Activated CD4-positive, alpha-beta T cell treated with anti-CD3 and anti-CD28 coated beads, Interleukin-2, amount 10 ng/mL, durations not matched to agents 24 days and 14 days (primary cell): ENCODE data around the gene CORIN. TPM values are rescaled to one million over a fixed set of nuclear protein-coding genes. Genes with fewer than 3 reads are reported as not detected.

ENCODE experiments used
- DNase-seq: peaks from one replicate; pipeline ENCODE4 v3.0.0; 2022
- H3K27ac Mint-ChIP-seq: one replicate; pipeline ENCODE4 v1.8.0; 2022; ENCODE audit warnings: mild to moderate bottlenecking, mixed read lengths
- H3K27me3 Mint-ChIP-seq: one replicate; pipeline ENCODE4 v1.8.0; 2022; ENCODE audit warnings: mixed read lengths
- H3K36me3 Mint-ChIP-seq: one replicate; pipeline ENCODE4 v1.8.0; 2022; ENCODE audit warnings: low read depth, mild to moderate bottlenecking, mixed read lengths
- H3K4me1 Mint-ChIP-seq: one replicate; pipeline ENCODE4 v1.8.0; 2021; ENCODE audit warnings: mixed read lengths
- H3K4me3 Mint-ChIP-seq: one replicate; pipeline ENCODE4 v1.8.0; 2022; ENCODE audit warnings: mild to moderate bottlenecking, moderate library complexity, mixed read lengths
- H3K9me3 Mint-ChIP-seq: one replicate; pipeline ENCODE4 v1.8.0; 2021; ENCODE audit warnings: mixed read lengths
- intact Hi-C: fragments of 100-400 bp; cut with micrococcal nuclease; formaldehyde crosslinking; loops from one replicate; pipeline ENCODE4 v1.15.1; 2023
- total RNA-seq: library from RNA; stranded (reverse); gene quantifications from 2 replicates; pipeline ENCODE4 v1.2.3, GENCODE V29; 2022

CORIN gene
- total RNA-seq, 1 donor from 2014 or later: 0.51 TPM

DNA sequence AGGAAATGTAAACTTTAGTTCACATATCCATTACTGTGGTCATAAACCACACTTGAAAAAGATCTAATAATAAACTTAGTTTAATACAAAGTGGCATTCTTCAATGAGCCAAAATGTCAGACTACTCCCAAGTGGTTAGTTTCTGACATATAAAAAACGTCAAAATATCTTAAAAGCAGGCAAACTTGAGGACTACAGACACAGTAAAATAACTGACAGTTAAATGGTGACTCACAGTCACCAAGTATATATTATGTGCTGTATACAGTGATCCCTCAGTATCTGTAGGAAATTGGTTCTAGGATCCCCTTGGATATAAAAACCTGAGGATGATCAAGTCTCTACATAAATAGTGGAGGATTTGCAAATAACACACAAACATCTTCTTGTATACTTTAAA is 11.6 kb upstream of the CORIN start:
- H3K27me3 Mint-ChIP-seq: no peaks in the 10 kb centered on the region
- H3K36me3 Mint-ChIP-seq: peaks cover 28% of the 10 kb centered on the region
- H3K4me1 Mint-ChIP-seq: no peaks in the 10 kb centered on the region
- H3K9me3 Mint-ChIP-seq: no peaks in the 10 kb centered on the region
- no peak for DNase-seq
- H3K4me3 Mint-ChIP-seq: no peak overlapping the region
- H3K27ac Mint-ChIP-seq: no peak overlapping the region
- intact Hi-C loops: no loop called here

DNA sequence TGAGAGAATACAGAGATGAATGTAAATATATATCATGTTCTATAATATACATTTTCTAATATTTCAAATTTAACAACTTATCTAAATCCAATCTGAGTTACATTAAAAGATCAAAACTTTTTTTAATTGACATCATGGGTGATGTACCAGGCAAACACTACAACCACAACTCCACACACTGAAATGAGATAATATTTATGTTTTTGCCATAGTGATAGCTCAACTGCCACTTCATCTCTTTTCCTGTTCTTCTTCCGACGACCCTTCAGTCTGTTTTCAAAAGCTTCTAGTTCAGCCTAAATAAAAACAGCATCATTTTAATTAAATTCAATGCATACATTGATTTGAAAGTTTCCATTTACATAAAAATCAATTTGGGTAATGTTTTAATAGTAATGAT is 10.2 kb upstream of the CORIN start:
- Mint-ChIP-seq H3K9me3 (no peaks in the 10 kb centered on the region), H3K4me1 (no peaks in the 10 kb centered on the region), H3K36me3 (peaks cover 37% of the 10 kb centered on the region), H3K27me3 (no peaks in the 10 kb centered on the region), H3K27ac (no peak overlapping the region), H3K4me3 (no peak overlapping the region)
- no peak for DNase-seq
- intact Hi-C loops: no loop called here

GRCh38 chr4:47842985-47843384 is 5.1 kb upstream of the CORIN start:
- Mint-ChIP-seq H3K9me3 (no peaks in the 10 kb centered on the region), H3K4me1 (peaks cover 2% of the 10 kb centered on the region), H3K36me3 (peaks cover 26% of the 10 kb centered on the region), H3K27me3 (peaks cover 4% of the 10 kb centered on the region), H3K4me3 (no peak overlapping the region), H3K27ac (no peak overlapping the region)
- no peak for DNase-seq
- intact Hi-C loops: no loop called here

- Mint-ChIP-seq H3K27me3 (peaks cover 25% of the 10 kb centered on the region), H3K9me3 (no peaks in the 10 kb centered on the region), H3K27ac (no peak overlapping the region), H3K4me1 (peaks cover 17% of the 10 kb centered on the region), H3K4me3 (no peak overlapping the region), H3K36me3 (peaks cover 14% of the 10 kb centered on the region)
- no peak for DNase-seq
- intact Hi-C loops: no loop called here
Observed at GRCh38 chr4:47840291-47840690, 2.4 kb upstream of the CORIN start.

DNA sequence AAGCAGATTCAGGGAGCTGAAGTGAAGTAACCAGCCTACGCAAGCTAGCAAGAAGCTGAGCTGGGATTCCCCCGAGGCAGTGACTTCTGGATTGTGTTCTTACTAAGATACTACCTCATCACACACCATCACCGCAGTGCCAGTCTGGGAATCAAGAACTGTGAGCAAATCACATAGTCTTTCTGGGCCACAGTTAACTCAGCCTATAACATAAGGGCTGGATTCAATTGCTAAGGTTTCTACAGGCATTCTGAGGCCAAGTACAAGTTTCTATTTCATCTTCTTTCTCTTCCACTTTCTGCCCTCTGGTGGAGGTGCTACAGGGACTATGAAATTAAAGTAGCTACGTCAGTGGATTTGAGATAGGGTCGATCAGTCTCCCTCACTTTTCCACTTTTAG is 1.4 kb upstream of the CORIN start:
- peaks cover 9% of the 10 kb centered on the region for H3K36me3 Mint-ChIP-seq
- intact Hi-C loops: loop anchor here (1.0 to 10.0 kb wide), 5 partner anchors 35 to 374 kb away; partner anchors contain the start of gene COMMD8
- H3K4me3 Mint-ChIP-seq: no peak overlapping the region
- H3K4me1 Mint-ChIP-seq: peaks cover 17% of the 10 kb centered on the region
- peaks cover 31% of the 10 kb centered on the region for H3K27me3 Mint-ChIP-seq
- no peaks in the 10 kb centered on the region for H3K9me3 Mint-ChIP-seq
- peak; percentile 68 for DNase-seq
- no peak overlapping the region for H3K27ac Mint-ChIP-seq

DNA sequence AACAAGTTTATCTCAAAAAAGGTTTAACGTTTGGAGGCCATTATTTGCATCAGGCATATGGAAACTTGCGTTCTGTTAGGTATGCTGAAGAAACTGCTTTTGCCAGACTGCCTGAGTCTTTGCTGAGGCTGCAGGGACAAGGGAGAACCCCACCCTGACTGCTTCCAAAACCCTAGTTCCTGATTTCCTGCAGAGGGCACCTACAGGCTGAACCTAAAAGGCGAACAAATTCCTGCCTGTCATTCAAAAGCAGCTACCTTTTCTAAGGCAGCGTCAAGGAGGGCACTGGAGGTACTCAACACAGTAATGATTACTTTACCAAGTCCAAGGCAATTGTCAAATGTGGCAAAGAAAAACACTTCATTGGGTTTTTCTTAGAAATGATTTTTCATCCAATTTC is 578 bp upstream of the CORIN start:
- intact Hi-C loops: loop anchor here (5.0 to 10.0 kb wide), 2 partner anchors 94 to 374 kb away; partner anchors contain the start of gene COMMD8
- Mint-ChIP-seq H3K4me3 (no peak overlapping the region), H3K4me1 (peaks cover 17% of the 10 kb centered on the region), H3K36me3 (peaks cover under 1% of the 10 kb centered on the region), H3K27me3 (peaks cover 34% of the 10 kb centered on the region), H3K9me3 (no peaks in the 10 kb centered on the region), H3K27ac (no peak overlapping the region)
- no peak for DNase-seq

DNA sequence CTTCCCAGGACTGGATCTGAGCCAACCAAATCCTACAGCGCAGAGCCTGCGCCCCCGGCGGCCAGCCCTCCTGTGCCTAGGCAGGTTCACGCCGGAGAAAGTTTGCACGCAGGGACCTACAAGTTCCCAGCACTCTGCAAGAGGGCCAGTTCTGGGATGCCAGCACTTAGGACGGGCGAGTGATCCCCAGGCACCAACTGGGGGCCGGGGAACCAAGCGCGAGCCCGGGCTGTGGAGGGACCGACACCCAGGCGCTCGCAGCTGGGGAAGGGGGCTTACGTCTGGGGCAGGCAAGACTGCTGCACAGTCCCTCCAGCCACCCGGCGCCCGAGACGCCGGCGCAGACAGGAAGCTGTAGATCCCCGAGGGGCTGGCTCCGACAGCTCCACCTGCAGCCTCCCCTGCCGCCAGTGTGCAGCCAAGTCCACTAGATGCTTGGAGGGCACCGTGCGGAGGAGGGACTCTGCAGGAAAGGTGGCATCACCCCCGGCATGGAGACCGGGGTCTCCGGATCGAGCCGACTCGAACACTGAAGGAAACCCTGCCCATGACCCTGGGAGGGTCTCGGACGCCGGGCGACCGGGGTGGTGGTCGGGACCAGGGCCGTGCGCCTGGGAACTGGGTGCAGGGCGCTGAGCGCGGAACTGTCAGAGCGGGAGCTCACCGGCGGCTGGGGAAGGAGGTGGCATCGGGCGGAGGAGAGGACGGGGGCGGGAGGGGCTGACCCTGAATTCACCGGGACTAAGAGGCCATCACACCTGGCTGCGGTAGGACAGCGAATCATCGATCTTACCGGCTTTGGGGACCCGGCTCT is 566 bp downstream of the CORIN start:
- Mint-ChIP-seq H3K27me3 (peaks cover 40% of the 10 kb centered on the region), H3K4me3 (peak overlapping the region; percentile 88), H3K36me3 (no peaks in the 10 kb centered on the region), H3K4me1 (peaks cover 17% of the 10 kb centered on the region), H3K9me3 (no peaks in the 10 kb centered on the region), H3K27ac (no peak overlapping the region)
- intact Hi-C loops: loop anchor here (2.0 to 10.0 kb wide), 3 partner anchors 78 to 372 kb away; partner anchors contain the start of genes COMMD8 and NFXL1
- DNase-seq: peak; percentile 80

- peaks cover 40% of the 10 kb centered on the region for H3K27me3 Mint-ChIP-seq
Observed at GRCh38 chr4:47836641-47837093, 1.2 kb downstream of the CORIN start.

GRCh38 chr4:47835494-47835893 is 2.4 kb downstream of the CORIN start:
- intact Hi-C loops: loop anchor here (5.0 to 10.0 kb wide), 2 partner anchors 97 to 371 kb away; partner anchors contain the start of gene COMMD8
- no peaks in the 10 kb centered on the region for H3K36me3 Mint-ChIP-seq
- DNase-seq: no peak
- no peak overlapping the region for H3K4me3 Mint-ChIP-seq
- H3K27ac Mint-ChIP-seq: no peak overlapping the region
- peaks cover 40% of the 10 kb centered on the region for H3K27me3 Mint-ChIP-seq
- peaks cover 19% of the 10 kb centered on the region for H3K4me1 Mint-ChIP-seq
- no peaks in the 10 kb centered on the region for H3K9me3 Mint-ChIP-seq

More at GRCh38 chr4:47836641-47837093, 1.2 kb downstream of the CORIN start:
- intact Hi-C loops: loop anchor here (2.0 to 10.0 kb wide), 3 partner anchors 78 to 372 kb away; partner anchors contain the start of genes COMMD8 and NFXL1
- H3K4me3 Mint-ChIP-seq: peak overlapping the region; percentile 88
- H3K27ac Mint-ChIP-seq: no peak overlapping the region
- H3K4me1 Mint-ChIP-seq: peaks cover 17% of the 10 kb centered on the region
- no peaks in the 10 kb centered on the region for H3K36me3 Mint-ChIP-seq
- no peaks in the 10 kb centered on the region for H3K9me3 Mint-ChIP-seq
- DNase-seq: peak; percentile 83

GRCh38 chr4:47831026-47831679 is 6.7 kb downstream of the CORIN start:
- Mint-ChIP-seq H3K27me3 (peaks cover 26% of the 10 kb centered on the region), H3K4me3 (no peak overlapping the region), H3K27ac (no peak overlapping the region), H3K9me3 (no peaks in the 10 kb centered on the region), H3K36me3 (no peaks in the 10 kb centered on the region), H3K4me1 (peaks cover 11% of the 10 kb centered on the region)
- intact Hi-C loops: loop anchor here (10.0 kb wide), 1 partner anchor 366 kb away; the partner anchor contains the start of gene COMMD8
- DNase-seq: no peak

- H3K9me3 Mint-ChIP-seq: no peaks in the 10 kb centered on the region
- intact Hi-C loops: loop anchor here (10.0 kb wide), 1 partner anchor 366 kb away; the partner anchor contains the start of gene COMMD8
Observed at GRCh38 chr4:47830265-47831025, 7.4 kb downstream of the CORIN start.

DNA sequence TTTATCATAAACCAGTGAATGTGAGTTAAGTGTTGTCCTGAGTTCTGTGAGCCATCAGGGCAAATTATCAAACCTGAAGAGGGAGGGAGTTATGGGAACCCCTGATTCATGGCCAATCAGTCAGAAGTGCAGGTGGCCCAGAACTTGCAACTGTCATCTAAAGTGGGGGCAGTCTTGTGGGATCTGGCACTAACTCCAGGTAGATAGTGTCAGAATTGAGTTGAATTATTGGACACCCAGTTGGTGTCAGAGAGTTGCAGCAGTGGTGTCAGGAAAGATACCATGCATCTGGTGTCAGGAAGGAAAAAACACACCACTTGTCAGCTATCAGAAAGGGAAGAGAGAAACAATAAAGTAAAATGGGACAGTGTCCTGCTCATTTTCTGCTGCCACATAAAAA is 8.4 kb downstream of the CORIN start:
- no peak for DNase-seq
- intact Hi-C loops: no loop called here
- Mint-ChIP-seq H3K27me3 (peaks cover 13% of the 10 kb centered on the region), H3K4me3 (no peak overlapping the region), H3K9me3 (no peaks in the 10 kb centered on the region), H3K36me3 (no peaks in the 10 kb centered on the region), H3K4me1 (peaks cover 8% of the 10 kb centered on the region), H3K27ac (no peak overlapping the region)

More at GRCh38 chr4:47830265-47831025, 7.4 kb downstream of the CORIN start:
- Mint-ChIP-seq H3K36me3 (no peaks in the 10 kb centered on the region), H3K27me3 (peaks cover 20% of the 10 kb centered on the region), H3K4me1 (peaks cover 8% of the 10 kb centered on the region), H3K27ac (no peak overlapping the region), H3K4me3 (no peak overlapping the region)
- no peak for DNase-seq

DNA sequence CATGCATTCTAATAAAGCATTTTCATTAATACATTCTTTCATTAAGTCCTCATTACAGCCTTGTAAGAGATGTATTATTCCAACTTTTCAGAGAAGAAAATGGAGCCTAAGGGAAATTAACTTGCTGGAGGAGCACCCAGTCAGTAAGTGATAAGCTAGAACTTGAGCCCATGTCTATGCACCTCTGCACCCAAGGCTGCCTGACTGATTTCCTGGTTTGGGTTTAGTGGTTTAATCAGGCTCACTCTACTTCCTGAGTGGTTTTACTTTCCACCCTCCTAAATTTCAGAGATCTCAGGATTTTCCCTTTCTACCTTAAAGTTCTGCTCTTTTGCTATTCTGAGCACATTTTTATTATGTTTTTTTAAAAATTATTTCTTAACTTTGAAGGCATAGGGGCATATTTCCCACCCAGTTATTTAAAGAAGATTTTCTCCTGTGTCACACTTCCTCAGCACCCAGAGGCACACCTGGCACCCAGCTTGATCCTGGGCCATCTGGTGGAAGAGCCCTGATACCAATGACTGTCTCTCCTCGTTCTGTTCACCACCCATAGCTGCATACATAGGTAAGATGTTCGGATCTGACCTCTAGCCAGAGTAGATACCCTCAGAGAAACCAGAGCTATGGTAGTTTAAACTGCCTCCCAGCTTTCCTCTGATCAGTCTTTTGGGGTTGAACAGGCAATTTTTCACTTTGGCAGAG is 10.4 kb downstream of the CORIN start:
- H3K27ac Mint-ChIP-seq: no peak overlapping the region
- H3K4me3 Mint-ChIP-seq: no peak overlapping the region
- H3K27me3 Mint-ChIP-seq: peaks cover 7% of the 10 kb centered on the region
- no peak for DNase-seq
- peaks cover 8% of the 10 kb centered on the region for H3K4me1 Mint-ChIP-seq
- intact Hi-C loops: no loop called here
- no peaks in the 10 kb centered on the region for H3K9me3 Mint-ChIP-seq
- no peaks in the 10 kb centered on the region for H3K36me3 Mint-ChIP-seq
